HCT116 (cell line): ENCODE data around the gene LMO2. TPM values are rescaled to one million over a fixed set of nuclear protein-coding genes. Genes with fewer than 3 reads are reported as not detected.

Source experiments
- ATAC-seq: fragments of 200-7000 bp; cut with Tn5 transposase; 2 replicates; pipeline ENCODE4 v1.9.1; 2020; ENCODE audit warnings: mild to moderate bottlenecking, moderate library complexity
- BruUV-seq: library from RNA; stranded (reverse); fragments of 400-500 nt; replicated peaks from 2 replicates; lab custom pipeline; 2021; lab: Mats Ljungman, UMichigan
- CTCF ChIA-PET: fragments of 300-600 bp; sonication (Branson Sonifier 250); formaldehyde crosslinking; loops from one replicate; lab custom pipeline; 2021; ENCODE audit warnings: antibody characterized with exemption; lab: Charles Lee
- POLR2A ChIA-PET: fragments of 300-600, 350-600 bp; sonication (Branson Sonifier 250); formaldehyde crosslinking; loops from one replicate; lab custom pipeline; 2021; ENCODE audit warnings: antibody characterized with exemption; lab: Charles Lee
- RAD21 ChIA-PET, 2 experiments: fragments of 300-600 bp; sonication (Branson Sonifier 250); formaldehyde crosslinking; loops; one replicate each; lab custom pipeline; 2023; ENCODE audit warnings: low total read pairs in 2 of 2; ENCODE audit not compliant: uncharacterized antibody in 2 of 2, unreplicated experiment in 2 of 2, low non-redundant PET in 1 of 2; lab: Charles Lee
- DNase-seq: peaks from one replicate; pipeline ENCODE4 v3.0.0-alpha.2; 2010; ENCODE audit warnings: low read depth, low spot score
- H2AFZ ChIP-seq: fragments of 200-600 bp; shearing (Covaris generic), sonication (generic); 2 replicates; pipeline ENCODE4 v1.6.1; 2017; ENCODE audit warnings: low read depth, mixed run types, mixed read lengths, antibody characterized with exemption, low read length; ENCODE audit not compliant: poor library complexity, severe bottlenecking
- H3K27ac ChIP-seq: 2 replicates; pipeline ENCODE4 v1.5.1; 2012; ENCODE audit warnings: low read depth, low read length
- H3K27me3 ChIP-seq: fragments of 200-600 bp; sonication (generic); 2 replicates; pipeline ENCODE4 v1.6.1; 2016; ENCODE audit warnings: mixed run types, low read length, mixed read lengths; ENCODE audit not compliant: insufficient read depth
- H3K36me3 ChIP-seq, 2 experiments: fragments of 200-500 bp in 1 of 2; fragments of 200-600 bp in 1 of 2; sonication (Bioruptor generic) in 1 of 2; sonication (generic) in 1 of 2; 2 replicates each; pipeline versions ENCODE4 v1.5.1 to v1.6.1; 2014 to 2016; ENCODE audit warnings: low read length in 2 of 2, inconsistent platforms in 1 of 2, mixed read lengths in 1 of 2, mixed run types in 1 of 2; ENCODE audit not compliant: insufficient read depth in 2 of 2, control insufficient read depth in 1 of 2
- H3K4me1 ChIP-seq, 2 experiments: fragments of 200-600 bp in 1 of 2; sonication (generic) in 1 of 2; 2 replicates each; pipeline versions ENCODE4 v1.5.1 to v1.6.1; 2012 to 2017; ENCODE audit warnings: low read length in 2 of 2, inconsistent platforms in 1 of 2, mild to moderate bottlenecking in 1 of 2, mixed read lengths in 1 of 2, mixed run types in 1 of 2, moderate library complexity in 1 of 2; ENCODE audit not compliant: insufficient read depth in 2 of 2, control insufficient read depth in 1 of 2
- H3K4me2 ChIP-seq: fragments of 200-600 bp; sonication (generic); 2 replicates; pipeline ENCODE4 v1.6.1; 2017; ENCODE audit warnings: mixed run types, low read length, mixed read lengths
- H3K4me3 ChIP-seq, 2 experiments: fragments of 200-600 bp in 1 of 2; sonication (generic) in 1 of 2; replicated peaks in 1 of 2; 2 replicates each; pipeline ENCODE4 v1.5.1; 2011 to 2016; ENCODE audit warnings: low read length in 2 of 2, control low read depth in 1 of 2, low read depth in 1 of 2, mild to moderate bottlenecking in 1 of 2, mixed read lengths in 1 of 2, mixed run types in 1 of 2
- H3K79me2 ChIP-seq: fragments of 200-600 bp; sonication (generic); 2 replicates; pipeline ENCODE4 v1.6.1; 2017; ENCODE audit warnings: mild to moderate bottlenecking, mixed run types, low read length, moderate library complexity, mixed read lengths; ENCODE audit not compliant: insufficient read depth
- H3K9ac ChIP-seq: fragments of 200-600 bp; sonication (generic); 2 replicates; pipeline ENCODE4 v1.6.1; 2016; ENCODE audit warnings: low read length, mixed read lengths
- H3K9me2 ChIP-seq: fragments of 200-600 bp; sonication (generic), shearing (Covaris generic); 2 replicates; pipeline ENCODE4 v1.6.1; 2017; ENCODE audit warnings: mixed run types, mild to moderate bottlenecking, moderate library complexity; ENCODE audit not compliant: insufficient read depth
- H3K9me3 ChIP-seq, 2 experiments: fragments of 200-500 bp in 1 of 2; fragments of 200-600 bp in 1 of 2; sonication (Bioruptor generic) in 1 of 2; sonication (generic) in 1 of 2; 2 replicates each; pipeline ENCODE4 v1.6.1; 2014 to 2017; ENCODE audit warnings: low read length in 2 of 2, mixed read lengths in 2 of 2, inconsistent platforms in 1 of 2, low read depth in 1 of 2, mild to moderate bottlenecking in 1 of 2, mixed run types in 1 of 2, moderate library complexity in 1 of 2; ENCODE audit not compliant: control insufficient read depth in 1 of 2, insufficient read depth in 1 of 2
- H4K20me1 ChIP-seq: fragments of 200-600 bp; sonication (generic), shearing (Covaris generic); 2 replicates; pipeline ENCODE4 v1.6.1; 2017; ENCODE audit warnings: mixed run types, mild to moderate bottlenecking, moderate library complexity; ENCODE audit not compliant: insufficient read depth
- EGR1 ChIP-seq: IDR thresholded peaks from 2 replicates; pipeline ENCODE4 v1.6.1; 2012; ENCODE audit warnings: low read depth
- EZH2phosphoT487 ChIP-seq: fragments of 200-600 bp; IDR thresholded peaks from 2 replicates; pipeline ENCODE4 v1.6.1; 2018; ENCODE audit warnings: antibody characterized with exemption, borderline replicate concordance
- FOSL1 ChIP-seq: IDR thresholded peaks from 2 replicates; pipeline ENCODE4 v1.6.1; 2012; ENCODE audit warnings: low read depth
- POLR2A ChIP-seq: IDR thresholded peaks from 2 replicates; pipeline ENCODE4 v1.7.0; 2011; ENCODE audit warnings: borderline replicate concordance; ENCODE audit not compliant: insufficient read depth, insufficient read length; ENCODE audit errors: extremely low read depth
- RAD21 ChIP-seq: IDR thresholded peaks from 2 replicates; pipeline ENCODE4 v1.6.1; 2012; ENCODE audit warnings: low read depth, mild to moderate bottlenecking
- SRF ChIP-seq: IDR thresholded peaks from 2 replicates; pipeline ENCODE4 v1.6.1; 2012; ENCODE audit warnings: low read depth
- YY1 ChIP-seq: IDR thresholded peaks from 2 replicates; pipeline ENCODE4 v1.6.1; 2011; ENCODE audit warnings: low read length, low read depth, moderate library complexity, mild to moderate bottlenecking; ENCODE audit not compliant: insufficient replicate concordance; ENCODE audit errors: extremely low read depth
- ZNF274 ChIP-seq: fragments of 200-500 bp; sonication (Bioruptor generic); IDR thresholded peaks from 2 replicates; pipeline ENCODE4 v1.6.1; 2014; ENCODE audit warnings: mild to moderate bottlenecking, low read depth, low read length, inconsistent platforms
- intact Hi-C: fragments of 100-400 bp; cut with micrococcal nuclease; formaldehyde crosslinking; loops from 2 replicates; pipeline ENCODE4 v1.10.0; 2022
- total RNA-seq: library from RNA; stranded (reverse); gene quantifications from one replicate; pipeline ENCODE4 v1.2.1, GENCODE V29; 2021; ENCODE audit not compliant: unreplicated experiment
- TF ChIP-seq, protein P1 (sequence below): IDR thresholded peaks from 2 replicates; pipeline ENCODE4 v1.6.1; 2012
- TF ChIP-seq, protein P2 (sequence below): IDR thresholded peaks from 2 replicates; pipeline ENCODE4 v1.6.1; 2012

The LMO2 gene
- total RNA-seq, 1 experiment from 2014 or later, result 2.8 TPM

DNA sequence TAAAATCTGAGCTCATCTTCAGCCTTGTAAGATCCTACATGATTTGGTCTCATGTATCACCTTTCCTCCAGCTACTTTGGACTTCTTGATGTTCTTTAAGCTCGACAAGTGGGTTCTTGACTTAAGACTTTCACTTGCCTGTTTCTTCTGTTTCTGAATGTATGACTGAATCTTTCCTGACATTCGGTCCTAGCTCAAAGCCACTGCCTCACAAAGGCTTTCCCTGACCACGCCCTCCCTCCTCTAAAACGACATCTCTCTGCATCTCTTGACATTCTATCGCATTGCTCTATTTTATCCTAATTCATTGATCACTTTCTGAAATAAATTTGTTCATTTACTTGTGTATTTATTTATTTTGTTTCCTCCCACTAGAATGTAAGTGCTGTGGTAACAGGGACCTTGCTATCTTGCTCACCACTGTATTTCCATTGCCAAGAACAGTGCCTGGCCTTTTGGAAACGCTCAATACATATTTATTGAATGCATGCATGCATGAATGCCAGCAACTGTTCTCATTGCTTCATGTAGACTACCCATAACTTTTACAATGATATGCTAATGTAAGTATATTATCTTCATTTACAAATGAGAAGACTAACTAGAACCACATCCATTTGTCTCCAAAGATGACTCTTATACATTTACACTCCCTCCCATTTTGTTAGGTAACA is 43.0 kb downstream of the LMO2 start:
- H3K4me2 ChIP-seq, result no peak overlapping the region
- H3K27ac ChIP-seq, result no peak overlapping the region
- H3K79me2 ChIP-seq, result no peaks in the 10 kb centered on the region
- H3K27me3 ChIP-seq, result no peaks in the 10 kb centered on the region
- no peaks in the 10 kb centered on the region for H4K20me1 ChIP-seq
- no peak overlapping the region for H2AFZ ChIP-seq
- no TSS peak for BruUV-seq
- ChIA-PET POLR2A (no interaction called here), CTCF (interaction anchor here (1.2 kb wide), 1 partner anchor 40 kb away, joined by 3 read pairs; no protein-coding TSS in a partner anchor), RAD21 (no interaction called here)
- no peaks in the 10 kb centered on the region for H3K4me1 ChIP-seq
- H3K9me2 ChIP-seq, result no peaks in the 10 kb centered on the region
- H3K4me3 ChIP-seq, result no peak overlapping the region
- no peak for ATAC-seq
- H3K9me3 ChIP-seq, result no peaks in the 10 kb centered on the region
- intact Hi-C loops, result no loop called here
- no peak overlapping the region for H3K9ac ChIP-seq
- no peak for DNase-seq
- TF ChIP-seq, protein P1, sequence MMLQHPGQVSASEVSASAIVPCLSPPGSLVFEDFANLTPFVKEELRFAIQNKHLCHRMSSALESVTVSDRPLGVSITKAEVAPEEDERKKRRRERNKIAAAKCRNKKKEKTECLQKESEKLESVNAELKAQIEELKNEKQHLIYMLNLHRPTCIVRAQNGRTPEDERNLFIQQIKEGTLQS, result no peak
- no peak for TF ChIP-seq SRF
- no peaks in the 10 kb centered on the region for H3K36me3 ChIP-seq

DNA sequence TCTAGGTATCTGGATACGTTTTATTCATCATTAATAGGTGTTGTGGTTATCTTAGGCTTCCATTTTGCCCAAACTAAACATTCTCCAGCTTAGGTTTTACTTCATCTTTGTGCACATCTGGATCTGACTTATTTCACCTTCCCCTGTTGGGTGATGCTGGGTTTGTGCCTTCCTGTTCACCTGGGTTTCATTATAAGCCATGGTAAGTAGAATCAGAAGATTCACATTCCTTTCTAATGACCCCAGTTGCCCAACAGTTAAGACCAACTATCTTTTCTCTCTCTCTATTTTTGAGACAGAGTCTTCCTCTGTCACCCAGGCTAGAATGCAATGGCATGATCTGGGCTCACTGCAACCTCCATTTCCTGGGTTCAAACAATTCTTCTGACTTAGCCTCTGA is 44.6 kb downstream of the LMO2 start:
- no TSS peak for BruUV-seq
- no peaks in the 10 kb centered on the region for H4K20me1 ChIP-seq
- no peak overlapping the region for H3K27ac ChIP-seq
- no peaks in the 10 kb centered on the region for H3K27me3 ChIP-seq
- H3K4me2 ChIP-seq, result no peak overlapping the region
- no peak for DNase-seq
- H3K9me3 ChIP-seq, result no peaks in the 10 kb centered on the region
- no peak overlapping the region for H2AFZ ChIP-seq
- CTCF ChIA-PET, result no interaction called here
- H3K4me3 ChIP-seq, result no peak overlapping the region
- no peak for ATAC-seq
- intact Hi-C loops, result no loop called here
- H3K9ac ChIP-seq, result no peak overlapping the region
- no peak for TF ChIP-seq FOSL1
- TF ChIP-seq RAD21, result no peak
- TF ChIP-seq SRF, result no peak
- no peak for TF ChIP-seq YY1
- TF ChIP-seq, protein P2, sequence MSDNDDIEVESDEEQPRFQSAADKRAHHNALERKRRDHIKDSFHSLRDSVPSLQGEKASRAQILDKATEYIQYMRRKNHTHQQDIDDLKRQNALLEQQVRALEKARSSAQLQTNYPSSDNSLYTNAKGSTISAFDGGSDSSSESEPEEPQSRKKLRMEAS, result no peak
- TF ChIP-seq EGR1, result no peak
- TF ChIP-seq ZNF274, result no peak
- TF ChIP-seq POLR2A, result no peak
- no peak for TF ChIP-seq EZH2phosphoT487
- no peaks in the 10 kb centered on the region for H3K9me2 ChIP-seq
- no peaks in the 10 kb centered on the region for H3K36me3 ChIP-seq
- RAD21 ChIA-PET, result no interaction called here
- POLR2A ChIA-PET, result no interaction called here
- H3K79me2 ChIP-seq, result no peaks in the 10 kb centered on the region
- H3K4me1 ChIP-seq, result no peaks in the 10 kb centered on the region
